Thoracic aorta (tissue), 2 donors: ENCODE measurements around the gene PTPRM. TPM values are rescaled to one million over a fixed set of nuclear protein-coding genes. Genes with fewer than 3 reads are reported as not detected.

Experiments
- ATAC-seq: fragments of 150-250 bp; one replicate; pipeline ENCODE4 v1.8.0; 2017; ENCODE audit warnings: low read depth; ENCODE audit not compliant: insufficient number of reproducible peaks, low FRiP score
- DNase-seq: peaks from one replicate; pipeline ENCODE4 v3.0.0-alpha.2; 2020; ENCODE audit warnings: low spot score
- H3K27ac ChIP-seq, 2 donors: fragments of 200-600 bp; sonication (generic); 1 replicate in 1 of 2; 2 replicates in 1 of 2; pipeline ENCODE4 v1.5.1; 2016; ENCODE audit warnings: mild to moderate bottlenecking in 2 of 2, moderate library complexity in 2 of 2
- H3K27me3 ChIP-seq: fragments of 200-600 bp; sonication (generic); replicated peaks from 2 replicates; pipeline ENCODE4 v1.6.0; 2016; ENCODE audit warnings: mild to moderate bottlenecking; ENCODE audit not compliant: insufficient read depth
- H3K36me3 ChIP-seq: fragments of 200-600 bp; sonication (generic); one replicate; pipeline ENCODE4 v1.5.1; 2016
- H3K4me1 ChIP-seq, 2 donors: fragments of 200-600 bp; sonication (generic); 1 replicate in 1 of 2; 2 replicates in 1 of 2; pipeline versions ENCODE4 v1.5.1 to v1.6.0; 2016; ENCODE audit warnings: low read depth in 2 of 2, mild to moderate bottlenecking in 1 of 2; ENCODE audit not compliant: control insufficient read depth in 1 of 2
- H3K4me3 ChIP-seq: fragments of 200-600 bp; sonication (generic); 2 replicates; pipeline ENCODE4 v1.5.1; 2016; ENCODE audit warnings: mild to moderate bottlenecking
- H3K9me3 ChIP-seq: fragments of 200-600 bp; sonication (generic); 2 replicates; pipeline ENCODE4 v1.5.1; 2016
- total RNA-seq, 2 donors: library from RNA; depleted of rRNA; stranded (reverse); fragments of >200 nt; gene quantifications; one replicate each; pipeline versions ENCODE4 v1.1.0 to v1.2.3, GENCODE V29; 2016
- TF ChIP-seq, protein P1 (sequence below): fragments of 200-600 bp; sonication (generic); IDR thresholded peaks from one replicate; pipeline ENCODE4 v1.5.1; 2019; ENCODE audit warnings: antibody characterized with exemption

The PTPRM gene
- total RNA-seq, 2 donors from 2014 or later, result 90.3 to 102 TPM

DNA sequence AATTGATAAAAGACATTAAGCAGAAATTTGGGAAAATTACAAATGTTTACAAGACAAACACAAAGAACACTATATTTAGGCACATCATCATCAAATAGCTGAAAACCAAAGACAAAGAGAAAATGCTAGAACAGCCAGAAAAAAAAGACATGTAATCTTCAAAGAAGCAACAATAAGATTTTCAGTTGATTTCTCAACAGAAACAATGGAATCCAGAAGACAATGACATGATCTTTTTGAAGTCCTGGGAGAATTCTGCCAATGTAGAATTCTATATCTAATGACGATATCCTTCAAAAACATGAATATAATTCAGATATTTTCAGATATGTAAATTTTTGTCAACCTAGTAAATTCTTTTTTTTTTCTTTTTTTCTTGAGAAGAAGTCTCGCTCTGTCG is 179.0 kb downstream of the PTPRM start:
- TF ChIP-seq, protein P1, sequence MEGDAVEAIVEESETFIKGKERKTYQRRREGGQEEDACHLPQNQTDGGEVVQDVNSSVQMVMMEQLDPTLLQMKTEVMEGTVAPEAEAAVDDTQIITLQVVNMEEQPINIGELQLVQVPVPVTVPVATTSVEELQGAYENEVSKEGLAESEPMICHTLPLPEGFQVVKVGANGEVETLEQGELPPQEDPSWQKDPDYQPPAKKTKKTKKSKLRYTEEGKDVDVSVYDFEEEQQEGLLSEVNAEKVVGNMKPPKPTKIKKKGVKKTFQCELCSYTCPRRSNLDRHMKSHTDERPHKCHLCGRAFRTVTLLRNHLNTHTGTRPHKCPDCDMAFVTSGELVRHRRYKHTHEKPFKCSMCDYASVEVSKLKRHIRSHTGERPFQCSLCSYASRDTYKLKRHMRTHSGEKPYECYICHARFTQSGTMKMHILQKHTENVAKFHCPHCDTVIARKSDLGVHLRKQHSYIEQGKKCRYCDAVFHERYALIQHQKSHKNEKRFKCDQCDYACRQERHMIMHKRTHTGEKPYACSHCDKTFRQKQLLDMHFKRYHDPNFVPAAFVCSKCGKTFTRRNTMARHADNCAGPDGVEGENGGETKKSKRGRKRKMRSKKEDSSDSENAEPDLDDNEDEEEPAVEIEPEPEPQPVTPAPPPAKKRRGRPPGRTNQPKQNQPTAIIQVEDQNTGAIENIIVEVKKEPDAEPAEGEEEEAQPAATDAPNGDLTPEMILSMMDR, result no peak
- Histone ChIP-seq H3K27ac (no peak overlapping the region), H3K4me3 (no peak overlapping the region), H3K36me3 (no peaks in the 10 kb centered on the region), H3K9me3 (peaks cover 4% of the 10 kb centered on the region), H3K4me1 (peaks cover 40 to 67% of the 10 kb centered on the region in 2 donors), H3K27me3 (no peaks in the 10 kb centered on the region)
- no peak for ATAC-seq
- DNase-seq, result no peak

DNA sequence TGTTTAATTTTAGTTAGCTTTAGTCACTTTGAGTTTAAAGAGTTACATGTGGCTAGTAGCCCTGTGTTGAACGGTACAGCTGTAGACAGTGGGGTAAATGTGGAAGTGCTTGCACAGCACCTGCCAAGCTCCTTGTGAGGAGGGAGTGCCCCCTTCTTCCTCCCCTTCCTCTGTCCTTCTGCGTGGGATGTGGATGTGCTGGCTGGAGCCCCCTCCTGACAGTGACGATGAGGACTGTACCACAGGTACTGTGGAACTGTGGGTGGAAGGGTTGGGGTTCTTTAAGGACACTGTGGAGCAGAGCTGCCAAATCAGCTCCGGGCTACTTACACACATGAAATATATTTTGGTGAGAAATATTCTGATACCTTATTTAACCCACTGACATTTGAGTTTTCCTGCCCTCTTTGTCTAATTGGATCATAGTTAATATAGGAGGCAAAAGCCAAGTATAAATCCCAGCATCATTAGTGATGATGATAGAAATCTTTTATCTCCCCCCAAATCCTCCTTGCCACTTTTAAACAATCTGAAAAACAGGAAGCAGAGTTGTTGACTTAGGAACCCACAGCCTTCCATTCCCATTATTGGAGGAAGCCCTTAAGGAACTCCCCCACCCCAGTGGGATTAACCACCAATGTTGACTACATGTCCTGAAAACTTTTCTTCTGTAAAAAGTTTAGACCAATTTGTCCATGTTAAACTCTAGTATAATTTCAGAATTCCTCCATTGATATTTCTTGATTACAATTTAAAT is 181.3 kb downstream of the PTPRM start:
- DNase-seq (no peak), ATAC-seq (no peak)
- peak overlapping the region; percentile 39 for H3K4me3 ChIP-seq
- TF ChIP-seq, protein P1, result no peak
- no peaks in the 10 kb centered on the region for H3K27me3 ChIP-seq
- peaks cover 24 to 64% of the 10 kb centered on the region in 2 donors for H3K4me1 ChIP-seq
- peaks cover 4% of the 10 kb centered on the region for H3K9me3 ChIP-seq
- H3K36me3 ChIP-seq, result no peaks in the 10 kb centered on the region
- H3K27ac ChIP-seq, result peak overlapping the region; percentile 34 to 60

- H3K27ac ChIP-seq, result peak overlapping the region; percentile 34 to 60
- ATAC-seq (no peak), DNase-seq (no peak)
- H3K4me3 ChIP-seq, result peak overlapping the region; percentile 39
- TF ChIP-seq, protein P1, result no peak
- H3K36me3 ChIP-seq, result no peaks in the 10 kb centered on the region
- peaks cover 29 to 70% of the 10 kb centered on the region in 2 donors for H3K4me1 ChIP-seq
- H3K9me3 ChIP-seq, result peaks cover 4% of the 10 kb centered on the region
- no peaks in the 10 kb centered on the region for H3K27me3 ChIP-seq
Observed at GRCh38 chr18:7749008-7749405, 181.9 kb downstream of the PTPRM start.

DNA sequence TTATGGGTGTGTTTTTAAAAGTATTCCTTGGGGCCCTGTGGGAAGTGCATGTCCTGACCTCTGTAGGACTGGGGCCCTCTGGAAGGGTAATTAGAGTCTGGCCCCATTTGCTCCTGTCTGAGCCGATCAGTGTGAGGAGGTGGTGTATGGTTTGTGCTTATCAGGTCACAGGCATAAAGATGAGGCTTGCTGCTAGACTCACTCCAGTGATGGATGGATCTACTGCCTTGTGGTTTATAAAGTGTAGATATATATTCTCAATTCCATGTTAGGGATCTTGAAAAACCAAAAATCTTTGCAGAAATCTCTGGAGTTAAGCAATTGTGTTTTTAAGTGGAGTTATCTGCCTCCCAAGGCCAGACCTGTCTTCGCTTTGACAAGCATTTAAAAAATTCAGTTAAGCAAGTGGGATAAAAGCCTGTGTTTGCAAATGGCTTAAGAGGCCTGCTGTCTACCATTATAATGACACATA is 182.4 kb downstream of the PTPRM start:
- ATAC-seq (no peak), DNase-seq (no peak)
- peaks cover 30 to 75% of the 10 kb centered on the region in 2 donors for H3K4me1 ChIP-seq
- TF ChIP-seq, protein P1, result no peak
- H3K9me3 ChIP-seq, result peaks cover 4% of the 10 kb centered on the region
- peak overlapping the region; percentile 34 to 60 for H3K27ac ChIP-seq
- peak overlapping the region; percentile 39 for H3K4me3 ChIP-seq
- H3K36me3 ChIP-seq, result no peaks in the 10 kb centered on the region
- no peaks in the 10 kb centered on the region for H3K27me3 ChIP-seq

GRCh38 chr18:7750095-7750663 is 183.1 kb downstream of the PTPRM start:
- TF ChIP-seq, protein P1, result no peak
- ATAC-seq (no peak), DNase-seq (no peak)
- Histone ChIP-seq H3K9me3 (peaks cover 4% of the 10 kb centered on the region), H3K4me3 (peak overlapping the region; percentile 10), H3K27ac (peak overlapping the region in 1 of 2 donors; percentile 60), H3K27me3 (no peaks in the 10 kb centered on the region), H3K4me1 (peaks cover 30 to 81% of the 10 kb centered on the region in 2 donors), H3K36me3 (no peaks in the 10 kb centered on the region)
